HG03060 (cell line): ENCODE measurements around the gene NCR2.

Experiments used
- ATAC-seq: cut with Tn5 transposase; IDR thresholded peaks from one replicate; pipeline ENCODE4 v1.9.1; 2021; ENCODE audit warnings: low read depth, moderate number of reproducible peaks; ENCODE audit not compliant: unreplicated experiment

Gene NCR2

DNA sequence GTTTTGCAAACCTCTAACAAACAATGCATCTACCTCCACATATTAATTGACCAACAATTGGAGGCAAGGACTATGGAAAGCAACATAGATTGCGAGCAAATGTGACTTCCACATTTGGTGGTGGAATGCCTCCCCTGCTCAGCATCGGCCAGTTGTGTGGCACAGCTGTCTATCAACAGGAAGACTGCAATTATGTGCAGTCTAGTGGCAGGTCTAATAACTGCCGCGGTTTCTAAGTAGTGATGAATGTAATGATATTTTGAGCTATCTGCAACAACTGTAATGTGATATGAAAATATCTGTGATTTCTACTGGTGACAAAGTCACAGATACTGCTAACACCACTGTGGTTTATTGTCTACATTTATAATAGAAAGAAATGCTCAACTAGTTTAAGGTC, 56.8 kb downstream of the NCR2 start:
- ATAC-seq: no peak

DNA sequence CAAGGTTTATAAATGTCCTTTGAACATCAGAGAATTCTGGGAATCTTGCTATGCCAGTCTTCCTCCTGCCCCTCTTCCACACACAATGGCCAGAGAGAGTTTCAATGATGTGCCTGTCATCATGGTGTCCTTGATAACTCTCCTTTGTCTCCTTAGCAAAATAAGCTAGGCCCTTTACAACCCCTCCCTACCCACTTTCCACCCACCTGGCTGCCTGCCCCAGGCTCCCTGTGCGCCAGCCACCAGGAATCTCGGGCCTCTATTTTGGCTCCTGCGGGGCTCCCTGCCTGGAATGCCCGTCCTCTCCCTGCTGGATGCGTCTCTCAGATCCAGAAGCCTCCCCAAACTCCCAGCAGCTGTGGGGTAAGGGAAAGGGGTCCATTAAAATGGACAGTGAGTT, 60.9 kb downstream of the NCR2 start:
- no peak for ATAC-seq

DNA sequence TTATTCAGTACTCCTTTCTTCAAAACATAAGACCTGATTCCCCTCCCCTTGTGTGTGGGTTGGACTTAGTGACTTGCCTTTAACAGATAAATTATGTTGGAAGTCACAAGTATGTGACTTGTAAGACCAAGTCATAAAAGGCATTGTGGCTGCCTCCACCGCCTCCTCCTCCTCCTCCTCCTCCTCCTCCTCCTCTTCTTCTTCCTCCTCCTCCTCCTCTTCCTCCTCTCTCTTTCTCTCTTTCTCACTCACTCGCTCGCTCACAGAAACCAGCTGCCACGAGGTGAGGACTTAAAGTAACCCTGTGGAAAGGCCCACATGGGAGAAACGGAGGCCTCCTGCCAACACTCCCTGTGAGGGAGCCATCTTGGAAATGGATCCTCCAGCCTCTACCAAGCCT, 64.0 kb downstream of the NCR2 start:
- ATAC-seq: no peak
